ENCODE results near the gene SP3. TPM values are rescaled to one million over a fixed set of nuclear protein-coding genes. Genes with fewer than 3 reads are reported as not detected.
A peak's percentile ranks its signal among the peaks of the same experiment; 100 is the strongest.

The SP3 gene
- total RNA-seq, 1 experiment from 2014 or later, result 73.8 TPM

- CTCF ChIA-PET, result interaction anchor here (0.7 kb wide), 2 partner anchors 105 to 570 kb away, joined by 3 to 4 read pairs; no protein-coding TSS in a partner anchor
- no peak for TF ChIP-seq CTCF (IDR thresholded peaks at IDR 0.05; ENCODE audit: unreplicated experiment)
- intact Hi-C loops (cut with micrococcal nuclease), result loop anchor here (1.0 to 10.0 kb wide), 4 partner anchors 76 to 380 kb away; partner anchors contain the start of gene OLA1
- no TSS peak for BruUV-seq (replicated peaks)
- Mint-ChIP-seq H3K27ac (ENCODE audit: low read depth, unreplicated experiment) (peak overlapping the region; percentile 87), H3K4me1 (ENCODE audit: insufficient read depth, unreplicated experiment) (peaks cover 12% of the 10 kb centered on the region), H3K9me3 (ENCODE audit: unreplicated experiment) (no peaks in the 10 kb centered on the region), H3K4me3 (ENCODE audit: unreplicated experiment) (peak overlapping the region; percentile 87), H3K27me3 (ENCODE audit: insufficient read depth, unreplicated experiment) (no peaks in the 10 kb centered on the region), H3K36me3 (ENCODE audit: insufficient read depth, unreplicated experiment) (peaks cover 15% of the 10 kb centered on the region)
- DNase-seq (ENCODE audit: unreplicated experiment), result peak; percentile 87
- POLR2A ChIA-PET, result interaction anchor here (0.7 to 5.0 kb wide), 19 partner anchors 8 to 937 kb away, joined by 3 to 44 read pairs (median 5); no protein-coding TSS in a partner anchor
Measured at GRCh38 chr2:173964565-173965371, 405 bp downstream of the SP3 start.

DNA sequence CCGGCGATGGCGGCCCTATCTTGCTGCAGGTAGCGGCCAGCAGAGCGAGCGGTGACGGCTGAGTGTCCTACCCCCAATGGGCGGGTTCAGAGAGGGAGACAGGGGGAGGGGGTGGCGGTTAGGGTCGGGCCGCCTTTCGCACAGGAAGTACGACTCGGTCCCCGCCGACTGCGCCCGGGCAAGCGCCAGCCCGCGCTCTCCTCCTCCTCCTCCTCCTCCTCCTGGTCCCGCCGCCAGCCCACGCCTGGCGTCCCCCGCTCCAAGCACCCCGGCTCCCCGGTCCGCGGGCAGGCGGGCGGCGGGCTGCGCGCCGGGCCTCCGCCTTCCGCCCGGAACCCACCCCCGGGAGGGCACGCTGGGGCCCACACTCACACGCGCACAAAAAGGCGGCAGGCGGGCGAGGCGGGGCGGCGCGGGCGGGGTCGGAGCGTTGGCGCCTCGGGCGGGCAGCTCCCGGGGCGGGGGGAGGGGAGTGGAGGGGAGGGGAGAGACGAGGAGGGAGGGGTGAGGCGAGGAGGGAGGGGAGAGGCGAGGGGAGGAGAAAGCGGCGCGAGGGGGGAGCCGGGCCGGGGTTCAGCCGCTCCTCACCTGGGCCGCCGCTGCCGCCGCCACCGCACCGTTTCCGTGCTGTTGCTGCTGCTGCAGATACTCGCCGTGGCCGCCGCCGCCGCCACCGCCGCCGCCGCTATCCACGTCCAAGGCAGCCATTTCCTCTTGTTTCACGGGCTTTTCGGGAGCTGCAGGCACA lies 1.2 kb downstream of the SP3 start:
- ChIA-PET CTCF (interaction anchor here (0.7 kb wide), 1 partner anchor 106 kb away, joined by 4 read pairs; no protein-coding TSS in a partner anchor), POLR2A (interaction anchor here (0.6 to 5.0 kb wide), 15 partner anchors 9 to 937 kb away, joined by 3 to 44 read pairs (median 5); no protein-coding TSS in a partner anchor)
- Mint-ChIP-seq H3K36me3 (ENCODE audit: insufficient read depth, unreplicated experiment) (peaks cover 15% of the 10 kb centered on the region), H3K27ac (ENCODE audit: low read depth, unreplicated experiment) (peak overlapping the region; percentile 94), H3K9me3 (ENCODE audit: unreplicated experiment) (no peaks in the 10 kb centered on the region), H3K27me3 (ENCODE audit: insufficient read depth, unreplicated experiment) (no peaks in the 10 kb centered on the region), H3K4me1 (ENCODE audit: insufficient read depth, unreplicated experiment) (peaks cover 17% of the 10 kb centered on the region), H3K4me3 (ENCODE audit: unreplicated experiment) (peak overlapping the region; percentile 87)
- no peak for TF ChIP-seq CTCF (IDR thresholded peaks at IDR 0.05; ENCODE audit: unreplicated experiment)
- peak; percentile 88 for DNase-seq (ENCODE audit: unreplicated experiment)
- BruUV-seq (replicated peaks), result no TSS peak
- intact Hi-C loops (cut with micrococcal nuclease), result loop anchor here (1.0 to 10.0 kb wide), 3 partner anchors 76 to 381 kb away; partner anchors contain the start of gene OLA1

DNA sequence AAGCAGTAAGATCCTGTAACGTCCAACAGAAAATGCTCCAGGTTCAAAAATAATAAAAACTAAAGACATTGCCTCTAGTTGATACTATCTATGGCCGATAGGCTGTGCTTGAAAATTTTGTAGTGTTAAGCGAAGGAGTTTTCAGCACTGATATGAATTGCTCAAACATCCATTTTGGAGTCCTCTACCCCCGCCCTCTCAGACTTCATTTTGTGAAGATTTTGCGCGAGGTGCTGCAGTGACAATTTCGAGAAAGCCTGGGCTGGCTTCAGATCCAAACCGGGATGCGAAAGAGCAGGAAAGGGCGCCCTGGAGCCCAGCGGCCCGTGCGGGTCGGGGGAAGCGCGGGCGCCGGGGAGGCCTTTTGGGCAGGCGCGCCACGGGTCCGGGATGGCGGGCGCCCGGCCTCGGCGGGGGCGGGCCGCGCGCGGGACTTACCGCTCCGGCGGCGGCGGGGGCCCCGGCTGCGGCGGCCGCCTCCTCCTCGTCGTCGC lies 1.8 kb downstream of the SP3 start:
- H3K27ac Mint-ChIP-seq (ENCODE audit: low read depth, unreplicated experiment), result peak overlapping the region; percentile 94
- TF ChIP-seq CTCF (IDR thresholded peaks at IDR 0.05; ENCODE audit: unreplicated experiment), result peak; percentile 18
- peaks cover 22% of the 10 kb centered on the region for H3K4me1 Mint-ChIP-seq (ENCODE audit: insufficient read depth, unreplicated experiment)
- H3K4me3 Mint-ChIP-seq (ENCODE audit: unreplicated experiment), result peak overlapping the region; percentile 87
- intact Hi-C loops (cut with micrococcal nuclease), result loop anchor here (10.0 kb wide), 2 partner anchors 281 to 381 kb away; partner anchors contain the start of gene OLA1
- ChIA-PET POLR2A (interaction anchor here (0.6 to 5.0 kb wide), 23 partner anchors 9 to 645 kb away, joined by 3 to 44 read pairs (median 5); no protein-coding TSS in a partner anchor), CTCF (interaction anchor here (1.2 kb wide), 1 partner anchor 381 kb away, joined by 3 read pairs; no protein-coding TSS in a partner anchor)
- DNase-seq (ENCODE audit: unreplicated experiment), result peak; percentile 72
- peaks cover 15% of the 10 kb centered on the region for H3K36me3 Mint-ChIP-seq (ENCODE audit: insufficient read depth, unreplicated experiment)
- H3K27me3 Mint-ChIP-seq (ENCODE audit: insufficient read depth, unreplicated experiment), result no peaks in the 10 kb centered on the region
- H3K9me3 Mint-ChIP-seq (ENCODE audit: unreplicated experiment), result no peaks in the 10 kb centered on the region
- no TSS peak for BruUV-seq (replicated peaks)

All from MCF 10A (cell line).